Karpas-422 (cell line): Measurements from ENCODE around the gene TRDN. TPM values are rescaled to one million over a fixed set of nuclear protein-coding genes. Genes with fewer than 3 reads are reported as not detected.

Experiments
- DNase-seq: peaks from one replicate; pipeline ENCODE4 v3.0.0-alpha.2; 2015
- H2AFZ ChIP-seq: fragments of 200-600 bp; sonication (generic); 2 replicates; pipeline ENCODE4 v1.6.1; 2014; ENCODE audit warnings: antibody characterized with exemption, low read length, mixed read lengths
- H3K27ac ChIP-seq: fragments of 200-600 bp; sonication (generic); 2 replicates; pipeline ENCODE4 v1.5.1; 2014; ENCODE audit warnings: mild to moderate bottlenecking, low read length, moderate library complexity
- H3K27me3 ChIP-seq: fragments of 200-600 bp; sonication (generic); 2 replicates; pipeline ENCODE4 v1.6.1; 2014; ENCODE audit warnings: low read length, mixed read lengths
- H3K36me3 ChIP-seq: fragments of 200-600 bp; sonication (generic); 2 replicates; pipeline ENCODE4 v1.6.1; 2014; ENCODE audit warnings: low read length, mixed read lengths; ENCODE audit not compliant: insufficient read depth
- H3K4me1 ChIP-seq: fragments of 200-600 bp; sonication (generic); 2 replicates; pipeline ENCODE4 v1.6.1; 2014; ENCODE audit warnings: mild to moderate bottlenecking, low read length, mixed read lengths
- H3K4me2 ChIP-seq: fragments of 200-600 bp; sonication (generic); 2 replicates; pipeline ENCODE4 v1.6.1; 2014; ENCODE audit warnings: low read length, low read depth, mild to moderate bottlenecking; ENCODE audit not compliant: poor library complexity, severe bottlenecking
- H3K4me3 ChIP-seq: fragments of 200-600 bp; sonication (generic); 2 replicates; pipeline ENCODE4 v1.5.1; 2014; ENCODE audit warnings: mild to moderate bottlenecking, antibody characterized with exemption, low read length, mixed read lengths
- H3K79me2 ChIP-seq: fragments of 200-600 bp; sonication (generic); 2 replicates; pipeline ENCODE4 v1.6.1; 2014; ENCODE audit warnings: mild to moderate bottlenecking, low read length, mixed read lengths
- H3K9ac ChIP-seq: fragments of 200-600 bp; sonication (generic); 2 replicates; pipeline ENCODE4 v1.6.0; 2014; ENCODE audit warnings: low read length
- H3K9me2 ChIP-seq: fragments of 200-600 bp; sonication (generic), shearing (Covaris generic); replicated peaks from 2 replicates; pipeline ENCODE4 v1.6.0; 2014; ENCODE audit warnings: mild to moderate bottlenecking, low read length, moderate library complexity; ENCODE audit not compliant: insufficient read depth
- H3K9me3 ChIP-seq: fragments of 300-700, 200-600 bp; sonication (generic); 2 replicates; pipeline ENCODE4 v1.6.1; 2014; ENCODE audit warnings: low read length, mixed read lengths
- H4K20me1 ChIP-seq: fragments of 200-600 bp; sonication (generic); 2 replicates; pipeline ENCODE4 v1.6.1; 2014; ENCODE audit warnings: mild to moderate bottlenecking, antibody characterized with exemption, low read length, low read depth; ENCODE audit not compliant: insufficient read depth
- total RNA-seq: library from RNA; depleted of rRNA; stranded (reverse); fragments of >200 nt; shearing (Covaris generic); gene quantifications from 2 replicates; pipeline ENCODE4 v1.2.3, GENCODE V29; 2014; ENCODE audit warnings: low replicate concordance

TRDN gene
- total RNA-seq, 1 experiment from 2014 or later, result not detected

DNA sequence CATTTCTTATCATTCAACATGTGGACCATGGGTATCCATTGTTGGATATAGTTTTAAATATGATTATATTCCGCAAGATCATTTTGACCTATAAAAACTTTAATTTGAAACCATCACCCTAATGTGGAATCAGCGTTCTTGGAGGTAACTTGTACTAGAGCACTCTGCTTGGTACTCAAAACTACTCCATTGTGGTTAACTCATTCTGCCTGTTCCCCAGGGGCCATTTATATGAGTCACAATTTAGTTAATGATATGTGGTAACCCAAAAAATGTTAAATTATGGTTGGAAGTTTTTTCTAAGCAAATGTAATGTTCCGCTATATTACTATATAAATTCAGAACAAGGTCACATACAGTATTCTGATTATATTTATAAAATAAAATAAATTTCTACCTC is 109.3 kb downstream of the TRDN start:
- H3K79me2 ChIP-seq, result no peaks in the 10 kb centered on the region
- no peaks in the 10 kb centered on the region for H3K9me2 ChIP-seq
- H3K4me2 ChIP-seq, result no peak overlapping the region
- no peak for DNase-seq
- peaks cover 28% of the 10 kb centered on the region for H3K9me3 ChIP-seq
- no peak overlapping the region for H2AFZ ChIP-seq
- H3K36me3 ChIP-seq, result no peaks in the 10 kb centered on the region
- no peaks in the 10 kb centered on the region for H3K27me3 ChIP-seq
- no peak overlapping the region for H3K27ac ChIP-seq
- no peak overlapping the region for H3K4me3 ChIP-seq
- no peaks in the 10 kb centered on the region for H3K4me1 ChIP-seq
- H3K9ac ChIP-seq, result no peak overlapping the region
- no peaks in the 10 kb centered on the region for H4K20me1 ChIP-seq

DNA sequence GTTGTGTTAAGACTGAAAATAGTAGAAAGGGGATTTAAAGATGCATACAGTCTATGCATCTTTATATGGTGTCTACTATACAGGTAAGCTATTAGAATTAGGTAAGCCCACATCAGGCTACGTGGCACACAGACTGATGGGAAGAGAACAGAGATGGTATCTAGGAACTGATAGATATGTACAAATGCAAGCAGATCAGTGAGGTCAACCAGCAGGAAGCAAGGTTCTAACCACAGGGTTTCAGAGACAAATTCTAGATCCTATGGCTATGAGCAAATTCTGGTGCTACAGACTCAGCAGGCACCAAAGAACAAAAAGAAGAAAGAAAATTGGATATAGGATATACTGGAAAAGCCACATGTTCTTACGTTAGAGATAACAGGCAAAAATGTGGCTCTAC is 110.6 kb downstream of the TRDN start:
- Histone ChIP-seq H3K36me3 (no peaks in the 10 kb centered on the region), H3K9ac (no peak overlapping the region), H3K4me1 (no peaks in the 10 kb centered on the region), H2AFZ (no peak overlapping the region), H3K27ac (no peak overlapping the region), H3K4me3 (no peak overlapping the region), H3K4me2 (no peak overlapping the region), H3K27me3 (no peaks in the 10 kb centered on the region), H4K20me1 (no peaks in the 10 kb centered on the region), H3K79me2 (no peaks in the 10 kb centered on the region), H3K9me3 (peaks cover 21% of the 10 kb centered on the region), H3K9me2 (no peaks in the 10 kb centered on the region)
- no peak for DNase-seq

DNA sequence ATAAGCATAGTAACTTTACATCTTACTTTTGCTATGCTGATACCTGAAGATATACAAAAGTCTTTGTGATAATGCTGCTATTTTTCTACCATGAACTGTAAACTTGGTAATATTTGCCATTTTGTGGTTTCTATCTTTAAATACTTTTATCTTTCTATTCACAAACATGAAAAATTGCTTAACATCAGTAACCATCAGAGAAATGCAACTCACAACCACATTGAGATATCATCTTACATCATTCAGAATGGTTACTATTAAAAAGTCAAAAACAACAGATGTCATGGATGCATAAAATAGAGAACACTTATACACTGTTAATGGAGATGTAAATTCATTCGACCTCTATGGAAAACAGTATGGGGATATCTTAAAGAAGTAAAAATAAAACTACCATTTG is 112.0 kb downstream of the TRDN start:
- H3K4me2 ChIP-seq, result no peak overlapping the region
- no peak for DNase-seq

DNA sequence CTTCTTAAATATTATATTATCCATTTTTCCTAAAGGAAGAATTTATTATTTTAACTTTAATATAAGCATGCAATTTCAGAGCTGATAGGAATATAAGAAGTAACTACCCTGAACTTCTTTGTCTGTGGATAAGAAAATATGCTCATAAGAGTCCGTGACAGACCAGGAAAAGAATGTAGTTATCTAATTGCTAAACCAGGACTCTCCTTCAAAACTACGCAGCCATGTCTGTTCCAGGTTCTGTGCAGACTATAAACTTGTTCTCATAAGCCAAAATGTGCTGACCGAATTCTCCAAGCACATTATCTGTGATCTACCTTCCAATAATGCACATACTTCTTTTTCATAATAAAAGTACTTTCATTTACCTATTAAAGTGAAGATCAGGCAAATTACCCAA is 116.5 kb downstream of the TRDN start:
- H3K9ac ChIP-seq, result no peak overlapping the region
- H3K4me2 ChIP-seq, result no peak overlapping the region
- peaks cover 6% of the 10 kb centered on the region; the same call in 1 of the 2 replicates for H3K9me3 ChIP-seq
- no peaks in the 10 kb centered on the region for H3K4me1 ChIP-seq
- no peaks in the 10 kb centered on the region for H3K27me3 ChIP-seq
- H3K4me3 ChIP-seq, result no peak overlapping the region
- H2AFZ ChIP-seq, result no peak overlapping the region
- no peaks in the 10 kb centered on the region for H3K79me2 ChIP-seq
- H4K20me1 ChIP-seq, result no peaks in the 10 kb centered on the region
- DNase-seq, result no peak
- no peaks in the 10 kb centered on the region for H3K9me2 ChIP-seq
- no peak overlapping the region for H3K27ac ChIP-seq
- H3K36me3 ChIP-seq, result no peaks in the 10 kb centered on the region

More for the DNA sequence above, 112.0 kb downstream of the TRDN start:
- H4K20me1 ChIP-seq, result no peaks in the 10 kb centered on the region
- H3K79me2 ChIP-seq, result no peaks in the 10 kb centered on the region
- H3K4me1 ChIP-seq, result no peaks in the 10 kb centered on the region
- H3K9me2 ChIP-seq, result no peaks in the 10 kb centered on the region
- H2AFZ ChIP-seq, result no peak overlapping the region
- H3K27ac ChIP-seq, result no peak overlapping the region
- H3K9me3 ChIP-seq, result peaks cover 21% of the 10 kb centered on the region
- H3K36me3 ChIP-seq, result no peaks in the 10 kb centered on the region
- no peaks in the 10 kb centered on the region for H3K27me3 ChIP-seq
- no peak overlapping the region for H3K9ac ChIP-seq
- no peak overlapping the region for H3K4me3 ChIP-seq

DNA sequence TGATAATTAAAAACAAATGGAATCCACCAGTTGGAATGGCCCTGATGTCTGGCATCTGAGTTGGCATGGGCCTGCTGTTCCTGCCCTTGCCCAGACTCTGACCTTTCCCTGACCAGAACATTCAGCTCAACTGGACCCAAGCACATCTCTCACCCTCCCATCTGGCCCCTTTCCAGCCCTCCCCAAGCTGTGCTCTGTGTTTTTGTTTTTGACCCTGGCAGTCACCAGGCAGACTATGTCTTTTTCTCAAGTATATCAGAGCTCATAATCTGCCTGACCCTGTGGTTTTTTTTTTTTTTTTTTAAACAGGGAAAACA is 117.6 kb downstream of the TRDN start:
- H3K4me2 ChIP-seq, result no peak overlapping the region
- no peak overlapping the region for H3K27ac ChIP-seq
- H2AFZ ChIP-seq, result no peak overlapping the region
- H3K36me3 ChIP-seq, result no peaks in the 10 kb centered on the region
- peaks cover 6% of the 10 kb centered on the region; the same call in 1 of the 2 replicates for H3K9me3 ChIP-seq
- H4K20me1 ChIP-seq, result no peaks in the 10 kb centered on the region
- H3K79me2 ChIP-seq, result no peaks in the 10 kb centered on the region
- DNase-seq, result no peak
- no peak overlapping the region for H3K9ac ChIP-seq
- no peaks in the 10 kb centered on the region for H3K4me1 ChIP-seq
- no peaks in the 10 kb centered on the region for H3K27me3 ChIP-seq
- H3K9me2 ChIP-seq, result no peaks in the 10 kb centered on the region
- no peak overlapping the region for H3K4me3 ChIP-seq

DNA sequence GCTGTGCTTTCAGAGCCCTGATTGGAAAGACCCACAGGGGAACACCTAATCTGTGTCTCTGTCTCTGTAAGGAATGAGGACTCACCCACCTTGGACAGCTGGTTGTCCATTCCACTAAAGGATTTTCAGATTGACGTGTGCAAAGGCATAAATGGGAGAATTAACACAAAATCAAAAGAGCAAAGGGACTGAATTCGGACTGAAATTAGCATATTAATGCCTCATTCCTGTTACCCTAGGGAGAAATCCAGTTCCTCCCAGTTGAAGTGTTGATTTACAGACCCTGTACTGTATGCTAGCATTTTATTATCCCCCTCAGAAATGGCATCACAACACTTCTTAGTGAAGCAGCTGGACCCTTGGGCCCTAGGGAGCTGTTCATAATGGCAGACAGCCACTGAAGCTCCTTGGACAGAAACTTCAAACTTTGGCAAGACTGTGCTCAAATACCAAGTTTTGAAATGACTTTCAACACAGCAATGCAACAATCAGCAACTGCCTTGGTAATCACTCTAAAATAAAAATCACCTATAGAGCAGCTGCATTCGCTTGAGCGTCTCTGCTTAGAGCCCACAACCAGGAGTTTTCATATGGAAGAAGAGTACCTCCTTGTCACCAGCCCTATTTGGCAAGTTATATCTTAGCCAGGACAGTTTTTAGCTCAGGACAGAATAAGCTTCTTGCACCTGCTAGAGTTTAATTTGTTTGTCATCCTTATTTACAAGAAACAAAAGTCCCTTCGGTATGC is 118.1 kb downstream of the TRDN start:
- H3K27ac ChIP-seq, result no peak overlapping the region
- no peaks in the 10 kb centered on the region for H3K27me3 ChIP-seq
- H3K9me2 ChIP-seq, result no peaks in the 10 kb centered on the region
- H3K4me1 ChIP-seq, result no peaks in the 10 kb centered on the region
- H3K9ac ChIP-seq, result no peak overlapping the region
- no peak overlapping the region for H3K4me3 ChIP-seq
- no peaks in the 10 kb centered on the region for H4K20me1 ChIP-seq
- peaks cover 6% of the 10 kb centered on the region; the same call in 1 of the 2 replicates for H3K9me3 ChIP-seq
- H2AFZ ChIP-seq, result no peak overlapping the region
- no peak overlapping the region for H3K4me2 ChIP-seq
- H3K79me2 ChIP-seq, result no peaks in the 10 kb centered on the region
- no peak for DNase-seq
- no peaks in the 10 kb centered on the region for H3K36me3 ChIP-seq

DNA sequence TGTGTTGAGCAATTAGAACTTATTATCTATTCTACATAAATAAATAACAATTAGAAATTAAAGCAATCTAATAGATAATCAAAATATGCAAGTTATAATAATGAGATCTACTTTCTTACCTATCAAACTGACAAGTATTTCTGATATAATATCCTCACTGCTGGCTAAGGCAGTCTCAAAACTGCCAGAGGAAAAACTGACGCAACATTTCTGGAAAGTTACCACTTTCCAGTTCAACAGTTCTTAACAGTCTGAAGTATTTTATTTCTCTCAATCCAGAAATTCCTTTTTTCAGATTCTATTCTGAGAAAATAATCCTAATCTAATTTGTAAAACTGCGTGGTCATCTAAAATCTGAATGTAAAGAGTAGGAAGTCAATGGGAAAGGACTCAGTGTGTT is 121.0 kb downstream of the TRDN start:
- no peaks in the 10 kb centered on the region for H4K20me1 ChIP-seq
- no peaks in the 10 kb centered on the region for H3K4me1 ChIP-seq
- no peak overlapping the region for H3K4me2 ChIP-seq
- H3K27me3 ChIP-seq, result no peaks in the 10 kb centered on the region
- H2AFZ ChIP-seq, result no peak overlapping the region
- no peak overlapping the region for H3K27ac ChIP-seq
- H3K79me2 ChIP-seq, result no peaks in the 10 kb centered on the region
- H3K4me3 ChIP-seq, result no peak overlapping the region
- DNase-seq, result no peak
- no peaks in the 10 kb centered on the region for H3K36me3 ChIP-seq
- H3K9me3 ChIP-seq, result peaks cover 7% of the 10 kb centered on the region
- H3K9me2 ChIP-seq, result no peaks in the 10 kb centered on the region
- H3K9ac ChIP-seq, result no peak overlapping the region

DNA sequence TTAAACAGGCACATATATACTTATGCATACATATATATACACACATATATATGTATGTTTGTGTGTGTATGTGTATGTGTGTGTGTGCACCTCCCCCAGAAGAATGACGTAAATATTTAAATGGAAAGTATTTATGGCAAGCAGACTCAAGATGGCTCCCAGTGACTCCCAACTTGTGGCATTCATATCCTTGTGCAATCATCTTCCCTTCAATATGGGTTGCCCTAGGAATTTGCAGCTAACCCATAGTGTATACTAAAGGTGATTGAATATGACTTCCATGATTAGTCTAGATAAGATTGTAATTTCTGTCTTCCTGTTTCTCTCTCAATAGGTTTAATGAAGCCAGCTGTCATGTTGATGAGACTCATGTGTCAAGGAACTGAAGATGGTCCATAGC is 127.6 kb downstream of the TRDN start:
- Histone ChIP-seq H3K9me3 (peaks cover 11% of the 10 kb centered on the region), H3K4me2 (no peak overlapping the region), H3K36me3 (no peaks in the 10 kb centered on the region), H2AFZ (no peak overlapping the region), H3K9me2 (no peaks in the 10 kb centered on the region), H3K27me3 (no peaks in the 10 kb centered on the region), H3K79me2 (no peaks in the 10 kb centered on the region), H4K20me1 (no peaks in the 10 kb centered on the region), H3K27ac (no peak overlapping the region), H3K4me3 (no peak overlapping the region), H3K4me1 (no peaks in the 10 kb centered on the region), H3K9ac (no peak overlapping the region)
- no peak for DNase-seq
